Esophagus muscularis mucosa (tissue), 4 donors: ENCODE data around the gene DAAM2.

Experiments used
- EP300 ChIP-seq: sonication (generic); formaldehyde crosslinking; IDR thresholded peaks from one replicate; pipeline ENCODE4 v1.6.1; 2017; ENCODE audit warnings: antibody characterized with exemption
- POLR2A ChIP-seq: fragments of 450-650 bp; IDR thresholded peaks from one replicate; pipeline ENCODE4 v1.6.1; 2017; ENCODE audit warnings: antibody characterized with exemption, moderate library complexity, mild to moderate bottlenecking, low read depth
- POLR2AphosphoS5 ChIP-seq, 2 donors: sonication (generic); formaldehyde crosslinking; IDR thresholded peaks; one replicate each; pipeline ENCODE4 v1.6.1; 2017; ENCODE audit warnings: antibody characterized with exemption in 2 of 2
- TF ChIP-seq, protein P1 (sequence below), 3 experiments: fragments of 200-600 bp in 2 of 3; fragments of 450-650 bp in 1 of 3; sonication (generic) in 2 of 3; IDR thresholded peaks; one replicate each; pipeline ENCODE4 v1.5.1; 2017 to 2019; ENCODE audit warnings: antibody characterized with exemption in 3 of 3, mild to moderate bottlenecking in 2 of 3, moderate library complexity in 1 of 3

- TF ChIP-seq, protein P1, sequence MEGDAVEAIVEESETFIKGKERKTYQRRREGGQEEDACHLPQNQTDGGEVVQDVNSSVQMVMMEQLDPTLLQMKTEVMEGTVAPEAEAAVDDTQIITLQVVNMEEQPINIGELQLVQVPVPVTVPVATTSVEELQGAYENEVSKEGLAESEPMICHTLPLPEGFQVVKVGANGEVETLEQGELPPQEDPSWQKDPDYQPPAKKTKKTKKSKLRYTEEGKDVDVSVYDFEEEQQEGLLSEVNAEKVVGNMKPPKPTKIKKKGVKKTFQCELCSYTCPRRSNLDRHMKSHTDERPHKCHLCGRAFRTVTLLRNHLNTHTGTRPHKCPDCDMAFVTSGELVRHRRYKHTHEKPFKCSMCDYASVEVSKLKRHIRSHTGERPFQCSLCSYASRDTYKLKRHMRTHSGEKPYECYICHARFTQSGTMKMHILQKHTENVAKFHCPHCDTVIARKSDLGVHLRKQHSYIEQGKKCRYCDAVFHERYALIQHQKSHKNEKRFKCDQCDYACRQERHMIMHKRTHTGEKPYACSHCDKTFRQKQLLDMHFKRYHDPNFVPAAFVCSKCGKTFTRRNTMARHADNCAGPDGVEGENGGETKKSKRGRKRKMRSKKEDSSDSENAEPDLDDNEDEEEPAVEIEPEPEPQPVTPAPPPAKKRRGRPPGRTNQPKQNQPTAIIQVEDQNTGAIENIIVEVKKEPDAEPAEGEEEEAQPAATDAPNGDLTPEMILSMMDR (IDR thresholded peaks at IDR 0.05): no peak
- TF ChIP-seq POLR2AphosphoS5 (IDR thresholded peaks at IDR 0.05) (peak in 1 of 2 donors; percentile 18), POLR2A (no peak), EP300 (no peak)
Measured at GRCh38 chr6:39841923-39842322, 49.7 kb downstream of the DAAM2 start.
